ENCODE measurements around the gene SMYD3. TPM values are rescaled to one million over a fixed set of nuclear protein-coding genes. Genes with fewer than 3 reads are reported as not detected.

SMYD3 gene
- total and polyA plus RNA-seq, 10 of the 15 experiments (the other 5 are each of a cell fraction or from before 2014, with no cell fraction given): 18.3 to 54.0 (median 24.8) TPM

GRCh38 chr1:245805532-245805931, 701.5 kb downstream of the SMYD3 start (continued):
- TF ChIP-seq FOS (IDR thresholded peaks at IDR 0.05; ENCODE audit: borderline replicate concordance, extremely low read depth, insufficient read length): no peak
- no peak for TF ChIP-seq CREB1 (IDR thresholded peaks at IDR 0.05; ENCODE audit: low read depth)
- no peak for TF ChIP-seq E4F1 (IDR thresholded peaks at IDR 0.05; ENCODE audit: borderline replicate concordance, partially characterized antibody)
- TF ChIP-seq NRF1 (conservative IDR thresholded peaks at IDR 0.05; ENCODE audit: low read depth, low read length): no peak

- WGBS (ENCODE audit: insufficient coverage, insufficient replicate concordance, low lambda C conversion rate, missing lambda C conversion rate): 75% methylated on average over 4 of the region's 4 CpGs
- ChIA-PET RAD21 (ENCODE audit: unreplicated experiment) (interaction anchor here (0.7 to 1.2 kb wide), 3 partner anchors 9 to 195 kb away, joined by 3 read pairs; no protein-coding TSS in a partner anchor), SMC1A (ENCODE audit: uncharacterized antibody, unreplicated experiment) (interaction anchor here (0.7 to 2.2 kb wide), 9 partner anchors 8 to 803 kb away, joined by 3 to 9 read pairs (median 3); no protein-coding TSS in a partner anchor), POLR2A (no interaction called here), CTCF (interaction anchor here (1.1 kb wide), 1 partner anchor 50 kb away, joined by 3 read pairs; no protein-coding TSS in a partner anchor)
- Histone ChIP-seq H3K36me3 (ENCODE audit: control insufficient read depth in 2 of 2, insufficient read depth in 2 of 2, low read length in 1 of 2) (no peaks in the 10 kb centered on the region), H2AFZ (ENCODE audit: control insufficient read depth, low read depth, low read length) (no peak overlapping the region), H3K9me3 (replicated peaks; ENCODE audit: control insufficient read depth, insufficient read depth, low read length) (no peaks in the 10 kb centered on the region), H3K9ac (ENCODE audit: control insufficient read depth, insufficient read depth, low read length) (no peak overlapping the region), H3K27ac (ENCODE audit: control insufficient read depth, insufficient read depth) (no peak overlapping the region), H3K79me2 (ENCODE audit: control insufficient read depth, insufficient read depth, low read length) (no peaks in the 10 kb centered on the region), H3K4me1 (ENCODE audit: control insufficient read depth, insufficient read depth, low read length) (peaks cover 29% of the 10 kb centered on the region), H3K4me3 (no peak overlapping the region), H3K27me3 (replicated peaks in 1 of 2; ENCODE audit: control insufficient read depth in 2 of 2, insufficient read depth in 2 of 2, low read length in 1 of 2) (no peaks in the 10 kb centered on the region), H4K20me1 (ENCODE audit: control insufficient read depth, insufficient read depth) (no peaks in the 10 kb centered on the region), H3K4me2 (ENCODE audit: control insufficient read depth, insufficient read depth) (no peak overlapping the region)
- ATAC-seq (no peak), DNase-seq (ENCODE audit: low read depth, low spot score) (no peak), FAIRE-seq (no peak)
- TF ChIP-seq SREBF2 (IDR thresholded peaks at IDR 0.05; ENCODE audit: low read length): no peak
- TF ChIP-seq NR2C2 (IDR thresholded peaks at IDR 0.05; ENCODE audit: borderline replicate concordance, control insufficient read depth, insufficient read length, low read depth): no peak
- no peak for TF ChIP-seq NFYA (IDR thresholded peaks at IDR 0.05; ENCODE audit: borderline replicate concordance, low read depth, low read length)
- no peak for TF ChIP-seq CEBPB (IDR thresholded peaks at IDR 0.05; ENCODE audit: borderline replicate concordance in 1 of 2, low read depth in 2 of 2, low read length in 2 of 2)
- TF ChIP-seq TCF12 (IDR thresholded peaks at IDR 0.05; ENCODE audit: low read depth, low read length): no peak
- TF ChIP-seq CREB1 (IDR thresholded peaks at IDR 0.05; ENCODE audit: low read depth): no peak
- no peak for TF ChIP-seq KLF5 (IDR thresholded peaks at IDR 0.05; ENCODE audit: partially characterized antibody)
- no peak for TF ChIP-seq BHLHE40 (IDR thresholded peaks at IDR 0.05; ENCODE audit: borderline replicate concordance in 1 of 2, low read depth in 2 of 2, low read length in 1 of 2)
- no peak for TF ChIP-seq EP300 (IDR thresholded peaks at IDR 0.05; ENCODE audit: borderline replicate concordance in 1 of 2, control insufficient read depth in 1 of 2, low read depth in 2 of 2, low read length in 2 of 2)
- TF ChIP-seq POU2F2 (IDR thresholded peaks at IDR 0.05; ENCODE audit: borderline replicate concordance, low read depth, low read length): no peak
- no peak for TF ChIP-seq TAF1 (IDR thresholded peaks at IDR 0.05; ENCODE audit: borderline replicate concordance, low read depth, low read length)
- no peak for TF ChIP-seq ATF7 (IDR thresholded peaks at IDR 0.05; ENCODE audit: low read depth)
- TF ChIP-seq MYC (IDR thresholded peaks at IDR 0.05; ENCODE audit: insufficient read depth, insufficient read length, insufficient replicate concordance, low read length, severe bottlenecking): no peak
- in situ Hi-C loops (cut with MboI) (no loop called here), intact Hi-C loops (cut with micrococcal nuclease; ENCODE audit: unreplicated experiment) (loop anchor here (5.0 to 10.0 kb wide), 2 partner anchors 60 to 198 kb away; no protein-coding TSS in a partner anchor)
- no TSS peak for BruUV-seq (replicated peaks)
These were observed 702.4 kb downstream of the SMYD3 start for GRCh38 chr1:245804696-245805095.
